Spleen (tissue), 7 donors: ENCODE results near the gene FOXM1.
A peak's percentile ranks its signal among the peaks of the same experiment; 100 is the strongest.

ENCODE experiments used
- CTCF ChIP-seq, 11 experiments: fragments of 200-600 bp in 7 of 11; fragments of 450-650 bp in 4 of 11; sonication (generic) in 4 of 11; IDR thresholded peaks in 8 of 11; conservative IDR thresholded peaks in 3 of 11; 1 replicate in 7 of 11; 2 replicates in 4 of 11; pipeline versions ENCODE4 v1.4.0 to v1.8.0; 2016 to 2021; ENCODE audit warnings: antibody characterized with exemption in 11 of 11, inconsistent platforms in 4 of 11, mild to moderate bottlenecking in 1 of 11
- POLR2A ChIP-seq, 3 donors: fragments of 450-650 bp; IDR thresholded peaks; one replicate each; pipeline ENCODE4 v1.5.1; 2017; ENCODE audit warnings: antibody characterized with exemption in 3 of 3, mild to moderate bottlenecking in 1 of 3
- POLR2AphosphoS5 ChIP-seq, 3 donors: sonication (generic); formaldehyde crosslinking; IDR thresholded peaks; one replicate each; pipeline ENCODE4 v1.5.1; 2017; ENCODE audit warnings: antibody characterized with exemption in 3 of 3
- donor health status: DM: no; HTN: no; CAD: no; lungs with moderate emphysema.
- donor health status: DM: no; HTN: no; CAD: no.
- donor health status: DM: no; HTN: no; CAD: no.

GRCh38 chr12:2853626-2854025 lies 23.3 kb downstream of the FOXM1 start:
- TF ChIP-seq CTCF (IDR thresholded peaks at IDR 0.05 in 8 of 11, conservative IDR thresholded peaks at IDR 0.05 in 3 of 11) (peak; percentile 21 to 85 (median 73)), POLR2A (IDR thresholded peaks at IDR 0.05) (no peak), POLR2AphosphoS5 (IDR thresholded peaks at IDR 0.05) (peak; percentile 21 to 64 (median 35))
